PC-9 (cell line): ENCODE data around the gene SYDE2. TPM values are rescaled to one million over a fixed set of nuclear protein-coding genes. Genes with fewer than 3 reads are reported as not detected.
A peak's percentile ranks its signal among the peaks of the same experiment; 100 is the strongest.

Source experiments
- BruUV-seq: library from RNA; stranded (reverse); fragments of 400-500 nt; replicated peaks from 2 replicates; lab custom pipeline; 2021; lab: Mats Ljungman, UMichigan
- CTCF ChIA-PET: fragments of 300-600 bp; sonication (Branson Sonifier 250); formaldehyde crosslinking; loops from one replicate; lab custom pipeline; 2022; ENCODE audit warnings: antibody characterized with exemption; lab: Charles Lee
- POLR2A ChIA-PET: fragments of 300-600 bp; sonication (Branson Sonifier 250); formaldehyde crosslinking; loops from one replicate; lab custom pipeline; 2022; ENCODE audit warnings: antibody characterized with exemption; ENCODE audit not compliant: unreplicated experiment; lab: Charles Lee
- DNase-seq, 2 experiments: peaks; one replicate each; pipeline versions ENCODE4 v3.0.0 to v3.0.0-alpha.2; 2015 to 2022; ENCODE audit warnings: mixed read lengths in 1 of 2
- H2AFZ ChIP-seq: fragments of 200-600 bp; sonication (generic); 2 replicates; pipeline ENCODE4 v1.8.1; 2017; ENCODE audit warnings: antibody characterized with exemption
- H3F3A ChIP-seq: fragments of 200-600 bp; sonication (generic); 2 replicates; pipeline ENCODE4 v1.8.1; 2017; ENCODE audit warnings: antibody characterized with exemption, mild to moderate bottlenecking, low read depth; ENCODE audit not compliant: insufficient read depth
- H3K27ac ChIP-seq: fragments of 200-600 bp; sonication (generic); 2 replicates; pipeline ENCODE4 v1.6.1; 2016; ENCODE audit warnings: mixed run types
- H3K27me3 ChIP-seq: fragments of 200-600 bp; sonication (generic); 2 replicates; pipeline ENCODE4 v1.6.1; 2016; ENCODE audit warnings: low read depth, mixed run types; ENCODE audit not compliant: insufficient read depth
- H3K36me3 ChIP-seq: fragments of 200-600 bp; sonication (generic); 2 replicates; pipeline ENCODE4 v1.6.1; 2016; ENCODE audit warnings: low read depth, mixed run types
- H3K4me1 ChIP-seq: fragments of 200-600 bp; sonication (generic); replicated peaks from 2 replicates; pipeline ENCODE4 v1.6.1; 2016; ENCODE audit warnings: mixed run types; ENCODE audit not compliant: insufficient read depth
- H3K4me2 ChIP-seq: fragments of 200-600 bp; sonication (generic); 2 replicates; pipeline ENCODE4 v1.6.1; 2017; ENCODE audit warnings: mixed run types
- H3K4me3 ChIP-seq: fragments of 200-600 bp; sonication (generic); 2 replicates; pipeline ENCODE4 v1.6.1; 2016; ENCODE audit warnings: mixed run types
- H3K79me2 ChIP-seq: fragments of 200-600 bp; sonication (generic); 2 replicates; pipeline ENCODE4 v1.6.1; 2017; ENCODE audit warnings: low read depth, mixed run types
- H3K9me2 ChIP-seq: fragments of 200-600 bp; sonication (generic); 2 replicates; pipeline ENCODE4 v1.8.1; 2017; ENCODE audit warnings: mild to moderate bottlenecking; ENCODE audit not compliant: insufficient read depth
- H3K9me3 ChIP-seq: fragments of 200-600 bp; sonication (generic); 2 replicates; pipeline ENCODE4 v1.8.1; 2016; ENCODE audit warnings: low read depth; ENCODE audit not compliant: insufficient read depth
- H4K20me1 ChIP-seq: fragments of 200-600 bp; sonication (generic); 2 replicates; pipeline ENCODE4 v1.8.1; 2017; ENCODE audit not compliant: insufficient read depth
- CTCF ChIP-seq: fragments of 200-600 bp; sonication (generic); conservative IDR thresholded peaks from 2 replicates; pipeline ENCODE4 v1.6.1; 2017; ENCODE audit warnings: mixed run types, antibody characterized with exemption, mild to moderate bottlenecking, moderate library complexity
- EZH2 ChIP-seq: fragments of 200-600 bp; sonication (generic); IDR thresholded peaks from 2 replicates; pipeline ENCODE4 v1.8.0; 2017; ENCODE audit warnings: antibody characterized with exemption, low read depth
- intact Hi-C: fragments of 100-400 bp; cut with micrococcal nuclease; formaldehyde crosslinking; loops from one replicate; pipeline ENCODE4 v1.10.0; 2022; ENCODE audit not compliant: unreplicated experiment
- total RNA-seq: library from RNA; stranded (reverse); gene quantifications from 2 replicates; pipeline ENCODE4 v1.2.3, GENCODE V29; 2021

Gene SYDE2
- total RNA-seq, 1 experiment from 2014 or later = 10.3 TPM

GRCh38 chr1:85201340-85202091 lies 700 bp upstream of the SYDE2 start:
- Histone ChIP-seq H3K27me3 (no peaks in the 10 kb centered on the region), H3K79me2 (peaks cover 53% of the 10 kb centered on the region), H3K9me3 (no peaks in the 10 kb centered on the region), H3K27ac (peak overlapping the region; percentile 84), H3K4me1 (peaks cover 56% of the 10 kb centered on the region), H3K9me2 (no peaks in the 10 kb centered on the region), H3K36me3 (no peaks in the 10 kb centered on the region), H4K20me1 (no peaks in the 10 kb centered on the region; the same call in 1 of the 2 replicates), H3F3A (peaks cover 31% of the 10 kb centered on the region), H3K4me3 (peak overlapping the region; percentile 94), H3K4me2 (peak overlapping the region; percentile 92), H2AFZ (peak overlapping the region; percentile 84)
- ChIA-PET CTCF (interaction anchor here (0.7 to 1.5 kb wide), 2 partner anchors 53 to 68 kb away, joined by 5 read pairs; no protein-coding TSS in a partner anchor), POLR2A (no interaction called here)
- intact Hi-C loops = loop anchor here (1.0 to 5.0 kb wide), 3 partner anchors 24 to 96 kb away; no protein-coding TSS in a partner anchor
- no peak for TF ChIP-seq CTCF
- no peak for TF ChIP-seq EZH2
- BruUV-seq = no TSS peak
- peak; percentile 63 to 79 for DNase-seq

GRCh38 chr1:85199667-85200462 lies 951 bp downstream of the SYDE2 start:
- intact Hi-C loops = loop anchor here (5.0 kb wide), 1 partner anchor 52 kb away; no protein-coding TSS in a partner anchor
- H3K79me2 ChIP-seq = peaks cover 69% of the 10 kb centered on the region
- H3K27ac ChIP-seq = peak overlapping the region; percentile 22; the same call in 1 of the 2 replicates
- peak overlapping the region; percentile 84 for H2AFZ ChIP-seq
- H3K4me3 ChIP-seq = peak overlapping the region; percentile 94
- H3K36me3 ChIP-seq = no peaks in the 10 kb centered on the region
- peaks cover 67% of the 10 kb centered on the region for H3K4me1 ChIP-seq
- H3F3A ChIP-seq = peaks cover 35% of the 10 kb centered on the region
- peak overlapping the region; percentile 92 for H3K4me2 ChIP-seq
- POLR2A ChIA-PET = interaction anchor here (0.5 kb wide), 1 partner anchor 208 kb away, joined by 9 read pairs; no protein-coding TSS in a partner anchor
- H3K9me3 ChIP-seq = no peaks in the 10 kb centered on the region
- H3K9me2 ChIP-seq = no peaks in the 10 kb centered on the region
- H4K20me1 ChIP-seq = no peaks in the 10 kb centered on the region; the same call in 1 of the 2 replicates
- TF ChIP-seq EZH2 (no peak), CTCF (no peak)
- CTCF ChIA-PET = interaction anchor here (1.5 kb wide), 1 partner anchor 55 kb away, joined by 5 read pairs; no protein-coding TSS in a partner anchor
- DNase-seq = no peak
- TSS peak; percentile 57 for BruUV-seq
- no peaks in the 10 kb centered on the region for H3K27me3 ChIP-seq

DNA sequence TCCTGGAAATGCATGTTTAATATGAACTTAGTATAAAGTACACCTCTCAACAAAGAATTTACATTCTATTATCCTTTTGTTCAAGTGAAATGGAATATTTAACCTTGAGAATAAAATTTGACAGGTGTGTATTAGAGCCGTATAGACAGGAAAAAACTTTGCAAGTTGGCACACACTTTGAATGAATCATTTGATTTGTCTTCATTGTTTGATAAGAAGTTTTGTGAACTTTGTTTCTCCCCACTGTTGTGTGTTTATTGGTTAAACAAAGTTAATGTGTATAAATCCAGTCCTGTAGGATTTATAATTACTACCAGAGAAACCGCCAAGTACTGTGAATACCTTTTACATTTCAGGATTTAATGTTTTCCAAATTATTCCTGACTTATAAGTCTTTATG lies 2.0 kb downstream of the SYDE2 start:
- H3K4me1 ChIP-seq = peaks cover 57% of the 10 kb centered on the region
- CTCF ChIA-PET = interaction anchor here (1.1 kb wide), 1 partner anchor 61 kb away, joined by 3 read pairs; no protein-coding TSS in a partner anchor

More for the DNA sequence above, 2.0 kb downstream of the SYDE2 start:
- POLR2A ChIA-PET = interaction anchor here (0.6 kb wide), 1 partner anchor 77 kb away, joined by 4 read pairs; no protein-coding TSS in a partner anchor
- H4K20me1 ChIP-seq = no peaks in the 10 kb centered on the region; the same call in 1 of the 2 replicates
- TF ChIP-seq EZH2 (no peak), CTCF (no peak)
- H3K79me2 ChIP-seq = peaks cover 69% of the 10 kb centered on the region
- H3K4me2 ChIP-seq = peak overlapping the region; percentile 92
- no peaks in the 10 kb centered on the region for H3K9me2 ChIP-seq
- H2AFZ ChIP-seq = peak overlapping the region; percentile 52
- peak overlapping the region; percentile 27; the same call in 1 of the 2 replicates for H3K27ac ChIP-seq
- intact Hi-C loops = no loop called here
- H3F3A ChIP-seq = peaks cover 28% of the 10 kb centered on the region
- no peak for DNase-seq
- no peaks in the 10 kb centered on the region for H3K27me3 ChIP-seq
- no peaks in the 10 kb centered on the region for H3K9me3 ChIP-seq
- H3K4me3 ChIP-seq = peak overlapping the region; percentile 94
- no peaks in the 10 kb centered on the region for H3K36me3 ChIP-seq
- no TSS peak for BruUV-seq
